CD4-positive, alpha-beta T cell treated with Interleukin-17A for 4 hours (primary cell): ENCODE results near the gene PDLIM4.

Experiments used
- DNase-seq: peaks from one replicate; pipeline ENCODE4 v3.0.0-alpha.2; 2020; ENCODE audit warnings: mixed read lengths

Gene PDLIM4

DNA sequence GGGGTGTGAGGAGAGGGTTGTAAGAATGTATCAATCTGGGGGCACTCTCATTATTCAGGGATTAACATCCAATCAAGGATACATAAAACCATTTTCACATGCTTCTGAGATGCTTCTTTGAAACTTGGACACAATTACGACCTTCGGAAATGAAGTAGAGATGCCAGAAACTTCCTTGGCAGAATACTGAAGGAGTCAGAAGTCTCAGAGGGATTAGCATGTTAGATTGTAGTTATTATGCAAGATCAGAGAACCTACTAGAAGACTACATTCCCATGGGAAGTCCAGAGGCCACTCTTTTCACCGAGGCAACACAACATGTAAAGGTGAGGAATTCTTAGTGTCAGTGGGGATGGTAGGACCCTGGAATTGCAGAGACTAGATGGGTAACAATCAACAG is 31.6 kb downstream of the PDLIM4 start:
- DNase-seq = no peak

DNA sequence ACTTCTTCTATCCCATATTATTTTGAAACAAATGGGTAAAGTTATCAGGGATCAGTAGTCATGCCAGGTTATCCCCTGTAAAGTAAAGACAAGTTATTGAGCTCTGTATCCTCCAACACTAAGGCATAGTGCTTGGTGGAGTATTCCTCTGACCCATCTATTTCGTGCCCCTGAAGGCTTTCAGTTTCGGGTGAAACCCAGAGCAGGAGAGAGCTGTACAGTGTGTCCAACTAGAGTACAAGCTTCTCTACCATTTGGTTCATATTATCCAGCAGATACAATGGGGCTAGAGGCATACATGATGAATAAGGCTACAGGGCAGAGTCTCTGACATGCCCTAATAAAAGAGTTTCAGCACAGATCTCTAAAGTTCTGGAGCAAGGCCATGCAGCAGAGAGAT is 33.5 kb downstream of the PDLIM4 start:
- no peak for DNase-seq

DNA sequence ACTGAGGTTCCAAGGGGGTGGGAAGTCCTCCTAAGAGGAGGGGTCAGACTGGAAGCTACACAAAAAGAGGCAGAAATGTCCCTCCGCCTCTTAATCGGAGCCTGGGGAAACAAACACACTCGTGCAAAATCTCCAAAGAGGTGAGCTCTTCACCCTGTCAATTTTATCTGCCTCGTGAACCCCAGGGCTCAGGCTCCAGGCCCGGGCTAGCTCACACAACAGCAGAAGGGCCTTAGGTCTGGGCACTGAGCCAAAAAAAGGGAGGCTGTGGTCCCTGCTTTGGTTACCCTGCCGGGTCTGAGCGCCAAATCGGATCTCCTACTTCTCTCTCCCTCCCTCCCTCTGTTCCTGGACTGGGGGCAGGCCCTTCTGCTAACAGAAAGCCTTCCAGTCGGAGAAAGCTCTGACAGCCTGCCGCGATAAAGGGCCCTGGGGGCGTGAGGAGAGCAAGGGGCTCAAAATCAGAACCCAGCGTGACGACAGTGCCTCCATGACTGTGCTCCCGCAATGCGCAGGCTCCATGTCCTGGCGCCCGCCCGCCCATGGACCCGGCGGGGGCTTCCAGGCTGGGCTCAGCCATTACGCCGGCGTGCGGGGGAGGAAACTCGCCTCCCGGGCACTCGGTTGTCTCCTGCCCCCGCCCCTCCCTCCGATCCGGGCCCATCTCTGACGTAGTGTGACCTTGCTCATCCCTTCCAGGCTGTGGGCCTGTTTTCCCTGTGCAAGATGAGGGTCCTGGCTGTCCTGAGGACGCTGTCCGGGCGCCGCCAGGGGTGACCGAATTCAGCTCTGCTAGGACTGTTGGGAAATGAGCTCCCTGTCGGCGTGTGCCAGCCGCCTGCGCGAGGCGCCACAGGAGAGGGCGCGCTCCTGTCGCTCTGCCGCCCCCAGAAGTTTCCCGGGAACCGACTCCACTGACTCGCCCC is 35.8 kb downstream of the PDLIM4 start:
- peak; percentile 64 for DNase-seq

DNA sequence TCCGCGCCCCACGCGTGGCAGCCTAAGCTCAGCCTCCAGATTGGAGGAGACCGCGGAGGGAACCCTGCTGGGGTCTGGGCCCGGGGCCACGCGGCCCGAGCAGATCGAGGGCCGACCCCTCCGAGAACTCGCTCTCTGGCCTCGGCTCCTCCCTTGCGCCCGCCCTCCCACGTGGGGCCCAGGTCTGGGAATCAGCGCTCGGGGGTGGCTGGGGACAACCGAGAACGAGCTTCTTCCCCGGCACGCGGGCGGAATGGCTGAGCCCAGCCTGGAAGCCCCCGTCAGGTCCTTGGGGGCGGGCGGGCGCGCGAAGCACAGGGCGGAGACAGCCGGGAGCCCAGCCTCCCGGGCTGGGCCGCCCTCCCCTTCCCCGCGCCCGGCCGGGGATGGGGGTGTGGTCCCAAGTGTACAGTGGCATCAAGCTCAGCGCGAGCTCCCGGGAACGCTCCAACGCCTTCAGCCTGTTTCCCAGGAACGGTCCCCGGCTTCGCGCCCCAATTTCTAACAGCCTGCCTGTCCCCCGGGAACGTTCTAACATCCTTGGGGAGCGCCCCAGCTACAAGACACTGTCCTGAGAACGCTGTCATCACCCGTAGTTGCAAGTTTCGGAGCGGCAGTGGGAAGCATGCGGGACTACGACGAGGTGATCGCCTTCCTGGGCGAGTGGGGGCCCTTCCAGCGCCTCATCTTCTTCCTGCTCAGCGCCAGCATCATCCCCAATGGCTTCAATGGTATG is 36.7 kb downstream of the PDLIM4 start, which contains the start of gene SLC22A4:
TSS of gene SLC22A4 (plus strand) at position 403 of the 736 bp plus-strand sequence. CDS start at position 626, 223 bp downstream.
- DNase-seq = peak; percentile 70

DNA sequence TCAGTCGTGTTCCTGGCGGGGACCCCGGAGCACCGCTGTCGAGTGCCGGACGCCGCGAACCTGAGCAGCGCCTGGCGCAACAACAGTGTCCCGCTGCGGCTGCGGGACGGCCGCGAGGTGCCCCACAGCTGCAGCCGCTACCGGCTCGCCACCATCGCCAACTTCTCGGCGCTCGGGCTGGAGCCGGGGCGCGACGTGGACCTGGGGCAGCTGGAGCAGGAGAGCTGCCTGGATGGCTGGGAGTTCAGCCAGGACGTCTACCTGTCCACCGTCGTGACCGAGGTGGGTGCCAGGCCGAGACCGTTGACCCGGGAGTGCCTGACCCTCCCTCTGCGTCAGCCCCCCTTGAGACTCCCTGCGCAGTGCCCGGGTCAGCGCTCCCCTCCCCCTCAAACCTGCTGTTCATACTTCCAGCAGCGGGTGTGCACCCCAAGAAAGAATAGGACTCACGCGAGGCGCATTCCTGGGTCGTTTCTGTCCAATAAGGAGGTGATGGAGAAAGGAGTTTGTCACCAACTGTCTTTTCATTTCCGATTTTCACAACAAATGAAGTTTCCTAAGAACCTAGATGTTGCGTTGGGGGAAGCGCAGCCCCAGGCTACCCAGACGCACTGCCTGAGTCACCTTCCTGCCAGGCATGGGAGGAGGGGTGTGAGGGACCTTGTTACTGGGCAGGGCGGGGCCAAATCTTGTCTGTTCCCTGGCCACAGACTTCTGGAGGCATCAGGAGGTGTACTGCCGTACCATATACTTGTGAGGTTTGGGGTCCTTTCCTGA is 37.4 kb downstream of the PDLIM4 start:
- DNase-seq = peak; percentile 83

DNA sequence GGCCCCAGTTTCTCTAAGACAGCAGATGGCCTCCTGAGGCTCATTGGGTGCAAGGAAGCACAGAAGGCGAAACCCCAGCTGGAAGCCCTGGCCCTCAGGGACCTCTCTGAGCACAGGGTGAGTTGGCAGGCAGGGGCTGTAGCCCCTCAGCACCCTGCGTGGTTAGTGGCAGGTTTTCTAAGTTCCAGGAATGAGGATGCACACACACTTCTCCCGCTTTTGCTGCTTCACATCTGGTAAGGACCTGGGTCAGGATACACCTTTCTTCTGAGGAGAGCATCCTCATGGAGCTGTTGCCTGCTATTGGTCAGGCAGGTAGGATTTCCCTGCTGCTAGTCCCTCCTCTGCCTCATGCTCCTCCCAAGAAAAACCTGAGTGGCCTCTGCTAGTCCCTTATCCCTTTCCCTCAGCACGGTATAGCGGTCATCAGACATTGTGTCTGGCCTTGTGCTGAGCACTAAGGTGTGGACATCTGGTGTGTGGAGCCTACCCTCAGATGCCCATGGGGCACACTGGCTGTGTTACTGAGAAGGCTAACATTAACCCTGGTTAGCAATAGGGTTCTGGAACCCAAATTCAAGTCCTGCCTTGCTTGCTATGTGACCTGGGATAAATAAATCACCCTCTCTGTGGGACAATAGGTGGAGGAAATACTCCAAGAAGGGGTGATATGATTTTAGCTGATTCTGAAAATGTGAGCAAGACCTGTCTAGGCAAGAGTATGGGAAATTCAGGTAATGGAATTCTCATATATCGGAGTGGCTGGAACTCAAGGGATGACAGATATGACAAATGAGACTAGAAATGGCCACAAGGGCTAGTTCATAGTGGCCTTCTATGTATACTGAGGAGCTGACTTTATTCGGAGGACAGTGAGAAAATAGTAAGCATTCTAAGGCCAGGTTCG is 38.3 kb downstream of the PDLIM4 start:
- no peak for DNase-seq

DNA sequence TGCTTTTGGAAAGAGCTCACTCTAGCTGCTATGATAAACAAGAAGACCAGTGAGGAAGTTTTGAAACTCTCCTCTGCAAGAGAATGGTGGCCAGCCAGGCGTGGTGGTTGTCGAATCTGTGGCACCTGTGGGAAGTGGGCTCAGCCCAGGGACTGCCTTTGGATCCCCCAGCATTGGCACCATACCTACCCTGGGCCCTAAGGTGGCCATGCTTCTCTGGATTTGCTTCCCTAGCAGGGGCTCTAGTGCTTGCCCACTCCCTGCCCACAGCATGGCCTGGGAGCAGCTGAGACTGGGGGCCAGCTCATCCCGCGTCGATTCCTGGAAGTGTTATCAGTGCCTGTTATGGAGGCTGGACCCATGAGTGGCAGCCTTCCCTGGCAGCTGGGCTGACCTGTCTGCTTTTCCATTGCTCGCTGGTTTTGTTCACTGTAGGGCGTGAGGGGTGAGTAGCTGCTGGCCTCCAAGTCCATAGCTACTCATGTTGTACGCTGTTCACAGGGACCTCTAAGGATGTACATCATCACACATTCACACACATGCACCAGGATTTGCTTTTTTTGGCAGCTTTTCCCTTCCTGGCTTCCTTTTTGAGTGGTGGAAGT is 39.0 kb downstream of the PDLIM4 start:
- DNase-seq = no peak

DNA sequence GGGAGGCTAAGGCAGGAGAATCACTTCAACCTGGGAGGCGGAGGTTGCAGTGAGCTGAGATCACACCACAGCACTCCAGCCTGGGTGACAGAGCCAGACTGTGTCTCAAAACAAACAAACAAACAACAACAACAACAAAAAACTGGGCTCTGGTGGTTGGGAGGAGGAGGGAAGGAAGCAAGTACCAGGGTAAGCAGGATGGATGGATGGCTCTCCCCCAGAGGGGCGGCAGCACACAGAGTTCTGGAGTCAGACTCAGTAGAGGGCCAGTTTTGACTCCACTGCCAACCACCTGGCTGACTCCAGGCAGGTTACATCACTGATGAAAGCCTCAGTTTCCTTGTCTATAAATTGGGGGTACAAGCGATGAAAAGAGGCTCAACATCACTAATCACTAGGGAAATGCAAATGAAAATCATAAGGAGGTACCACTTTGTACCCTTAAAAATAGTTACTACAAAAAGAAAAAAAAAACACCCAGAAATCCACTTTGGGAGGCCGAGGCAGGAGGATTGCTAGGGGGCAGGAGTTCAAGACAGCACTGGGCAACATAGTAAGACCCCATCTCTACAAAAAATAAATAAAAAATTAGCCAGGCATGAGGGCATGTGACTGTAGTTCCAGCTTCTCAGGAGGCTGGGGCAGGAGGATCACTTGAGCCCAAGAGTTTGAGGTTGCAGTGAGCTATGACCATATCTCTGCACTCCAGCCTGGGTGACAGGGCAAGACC is 39.9 kb downstream of the PDLIM4 start:
- DNase-seq = no peak

DNA sequence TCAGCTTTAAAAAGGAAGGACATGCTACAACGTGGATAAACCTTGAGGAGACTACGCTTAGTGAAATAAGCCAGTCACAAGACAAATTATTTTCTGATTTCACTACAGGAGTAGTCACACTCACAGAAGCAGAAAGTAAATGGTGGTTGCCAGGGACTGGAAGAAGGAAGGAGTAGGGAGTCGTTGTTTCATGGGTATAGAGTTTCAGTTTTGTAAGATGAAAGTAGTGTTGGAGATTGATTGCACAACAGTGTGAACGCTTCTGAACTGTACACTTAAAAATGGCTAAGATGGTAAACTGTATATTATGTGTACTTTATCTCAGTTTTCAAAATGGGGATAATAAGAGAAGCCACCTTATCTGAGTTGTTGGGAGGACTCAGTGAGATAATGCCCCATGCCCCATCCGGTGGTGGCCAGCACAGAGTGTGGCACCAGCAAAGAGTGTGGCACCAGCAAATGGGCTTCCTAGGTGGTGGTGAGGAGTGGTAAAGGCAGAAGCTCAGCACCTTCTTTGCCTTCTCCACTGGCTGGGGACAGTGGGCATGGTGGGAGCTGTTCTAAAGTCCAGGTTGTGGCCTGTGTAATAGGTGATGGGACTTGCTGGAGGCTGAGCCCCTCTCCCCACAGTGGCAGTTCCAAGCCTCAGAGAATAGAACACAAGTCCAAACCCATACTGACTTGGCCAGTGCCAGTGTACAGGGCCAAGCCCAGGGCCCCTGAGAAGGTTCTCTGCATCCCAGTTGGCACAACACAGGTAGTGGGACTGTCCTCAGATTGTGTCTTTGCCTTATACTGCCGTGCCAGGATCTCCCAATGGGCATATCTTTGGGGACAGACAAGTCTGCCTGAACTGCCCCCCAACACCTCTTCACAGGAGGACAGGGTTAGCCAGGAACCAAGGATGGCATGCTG is 41.1 kb downstream of the PDLIM4 start:
- no peak for DNase-seq

DNA sequence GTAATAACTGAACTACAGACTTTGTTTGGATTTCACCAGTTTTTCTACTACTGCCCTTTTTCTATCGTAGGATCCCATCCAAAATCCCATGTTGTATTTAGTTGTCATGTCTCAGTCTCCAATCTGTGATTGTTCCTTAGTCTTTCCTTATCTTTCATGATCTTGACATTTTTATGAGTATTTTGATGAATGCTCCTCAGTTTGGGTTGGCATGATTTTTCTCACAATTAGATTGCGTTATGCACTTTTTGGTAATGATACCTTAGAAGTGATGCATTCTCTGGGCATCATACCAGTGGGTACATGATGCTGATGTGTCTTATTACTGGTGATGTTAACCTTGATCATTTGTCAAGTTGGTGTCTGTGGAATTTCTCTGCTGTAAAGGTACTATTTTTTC is 42.4 kb downstream of the PDLIM4 start:
- no peak for DNase-seq

DNA sequence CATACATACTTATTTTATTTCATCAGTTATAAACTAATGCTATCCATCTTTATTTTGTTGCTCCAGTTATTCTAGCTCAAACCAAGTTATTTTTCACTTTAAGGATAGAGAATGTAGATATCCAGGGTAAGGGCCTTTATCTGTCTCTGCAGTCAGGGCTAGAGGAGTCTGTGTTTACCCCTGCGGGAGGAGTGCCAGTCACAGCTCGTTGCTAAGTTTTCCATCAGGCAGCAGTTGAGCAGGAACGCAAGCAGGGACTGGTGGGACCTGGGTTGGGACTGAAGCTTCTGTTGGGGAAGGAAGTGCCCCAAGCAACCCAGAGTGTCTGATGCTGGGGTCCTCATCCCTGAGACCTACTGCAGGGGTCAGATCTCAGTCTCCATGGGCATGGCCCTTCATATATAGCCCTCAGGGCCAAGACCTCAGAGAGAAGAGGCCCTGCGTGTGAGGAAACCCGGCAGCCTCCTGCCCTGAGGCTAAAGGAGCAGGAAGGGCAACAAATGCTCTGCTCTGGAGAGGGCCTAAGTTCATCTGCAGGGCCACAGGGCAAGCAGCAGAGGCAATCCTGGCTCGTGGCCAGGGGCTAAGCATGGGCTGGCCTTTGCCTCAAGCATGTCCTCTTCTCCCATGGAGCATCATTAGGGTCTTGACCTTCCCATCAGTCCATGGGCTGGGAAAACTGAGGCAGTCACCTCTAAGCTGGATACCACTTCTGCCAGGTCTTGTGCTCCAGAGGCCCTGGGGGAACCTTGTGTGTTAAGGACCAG is 43.3 kb downstream of the PDLIM4 start:
- no peak for DNase-seq

DNA sequence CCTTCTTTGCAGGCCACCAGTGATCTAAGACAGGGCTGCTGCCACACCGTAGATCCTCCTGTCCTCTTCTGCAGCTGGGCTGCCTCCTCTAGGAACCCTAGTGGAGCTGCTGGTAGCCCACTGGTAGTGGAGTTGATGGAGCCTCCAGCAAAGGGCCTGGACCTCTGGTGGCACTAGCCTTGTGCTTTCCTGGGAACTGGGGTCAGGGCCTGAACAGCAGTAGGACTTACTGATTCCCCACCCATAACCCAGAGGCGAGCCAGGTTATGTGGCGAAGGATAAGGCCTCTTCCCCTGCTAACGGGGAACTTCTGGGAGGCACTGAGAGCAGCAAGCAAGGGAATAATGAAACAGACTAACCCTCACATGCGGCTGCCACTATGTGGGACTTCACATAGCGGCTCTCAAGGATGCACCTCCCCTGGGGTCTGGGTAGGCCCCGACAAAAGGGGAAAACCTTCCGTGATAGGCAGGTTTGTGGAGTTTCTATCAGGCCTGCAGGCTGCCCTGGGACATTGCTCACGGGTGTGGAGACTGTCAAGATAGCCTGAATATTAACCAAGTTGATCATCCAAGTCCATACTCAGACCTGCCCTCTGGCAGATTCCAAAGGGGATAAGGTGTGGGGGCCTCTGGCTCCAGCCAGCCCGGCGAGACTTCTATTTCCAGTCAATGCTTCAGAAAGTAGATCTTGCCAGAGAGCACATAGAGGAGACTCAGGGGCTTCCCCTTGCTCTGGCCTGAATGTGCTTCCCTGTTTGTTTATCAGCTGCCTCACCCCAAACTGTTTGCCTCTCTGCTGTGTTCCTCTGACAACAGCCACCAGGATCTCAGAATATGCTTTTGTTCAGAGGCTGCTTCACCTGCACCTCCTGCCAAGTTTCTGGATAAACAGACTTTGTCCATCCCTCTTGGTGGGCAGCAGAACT is 44.1 kb downstream of the PDLIM4 start:
- no peak for DNase-seq

DNA sequence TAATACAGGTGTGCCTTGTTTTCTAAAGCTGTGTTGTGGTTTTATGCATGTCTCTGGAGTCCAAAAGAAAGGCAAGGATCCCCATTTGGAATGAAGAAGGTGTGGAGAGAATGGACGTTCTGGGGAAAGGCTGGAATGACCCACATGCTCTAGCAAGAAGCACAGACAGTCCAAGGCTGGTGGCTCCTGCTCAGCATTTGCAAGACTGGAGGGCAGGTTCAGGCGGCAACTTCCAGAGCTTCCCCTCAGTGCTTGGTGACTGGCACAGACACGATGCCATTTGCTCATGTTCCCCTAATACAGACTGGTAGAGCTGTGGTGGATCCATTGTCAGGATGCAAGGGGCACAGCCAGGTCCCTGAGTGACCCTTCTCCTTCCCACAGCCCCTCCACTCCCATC is 44.9 kb downstream of the PDLIM4 start:
- DNase-seq = no peak

DNA sequence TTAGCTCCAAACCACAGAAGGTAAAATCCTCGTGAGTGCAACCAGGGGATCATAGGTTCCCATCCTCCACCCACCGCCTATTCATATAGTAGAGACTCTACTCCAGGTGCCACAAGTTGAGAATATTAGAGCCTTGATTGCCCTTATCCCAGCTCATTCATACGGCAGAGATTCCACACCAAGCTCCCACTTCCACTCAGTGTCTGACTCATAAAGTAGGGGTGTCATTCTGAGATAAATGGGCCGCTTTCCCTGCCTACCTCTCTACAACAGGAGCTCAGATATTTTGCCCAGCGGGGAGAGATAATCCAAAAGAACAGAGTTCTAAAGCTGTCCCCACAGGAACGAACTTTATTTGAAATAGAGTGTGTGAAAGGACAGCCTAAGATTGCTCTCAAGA is 46.1 kb downstream of the PDLIM4 start:
- no peak for DNase-seq

DNA sequence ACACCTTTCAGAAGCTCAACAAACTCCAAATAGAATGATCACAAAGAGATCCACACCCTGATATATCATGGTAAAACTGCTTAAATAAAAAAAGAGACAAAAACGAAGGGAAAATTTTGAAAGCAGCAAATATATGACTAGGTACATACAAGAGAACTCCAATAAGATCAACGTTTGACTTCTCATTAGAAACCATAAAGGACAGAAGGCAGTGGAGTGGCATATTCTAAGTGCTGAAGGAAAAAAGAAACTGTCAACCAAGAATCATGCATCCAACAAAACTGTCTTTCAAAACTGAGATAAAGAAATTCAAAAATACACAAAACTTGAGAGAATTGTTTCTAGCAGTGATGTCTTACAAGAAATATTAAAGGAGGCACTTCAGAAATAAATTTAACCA is 47.9 kb downstream of the PDLIM4 start:
- DNase-seq = no peak

DNA sequence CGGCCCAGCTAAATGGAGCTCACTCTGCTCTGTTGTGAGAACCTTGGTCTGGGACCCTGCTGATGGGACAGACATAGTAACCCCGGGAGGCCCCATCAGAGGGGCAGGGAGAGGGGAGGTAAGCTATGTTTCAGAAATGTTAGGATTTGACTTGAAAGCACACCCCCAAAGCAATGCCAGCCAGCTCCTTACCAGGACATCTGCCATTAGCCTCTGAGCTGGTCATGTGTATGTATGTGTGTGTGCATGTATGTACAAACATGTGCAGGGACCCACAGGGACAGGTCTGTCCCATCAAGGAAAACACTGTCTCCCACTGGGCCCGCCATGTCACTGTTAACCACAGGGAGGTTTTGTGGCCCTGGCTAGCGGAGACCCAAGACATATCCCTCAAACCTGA is 51.2 kb downstream of the PDLIM4 start:
- no peak for DNase-seq

DNA sequence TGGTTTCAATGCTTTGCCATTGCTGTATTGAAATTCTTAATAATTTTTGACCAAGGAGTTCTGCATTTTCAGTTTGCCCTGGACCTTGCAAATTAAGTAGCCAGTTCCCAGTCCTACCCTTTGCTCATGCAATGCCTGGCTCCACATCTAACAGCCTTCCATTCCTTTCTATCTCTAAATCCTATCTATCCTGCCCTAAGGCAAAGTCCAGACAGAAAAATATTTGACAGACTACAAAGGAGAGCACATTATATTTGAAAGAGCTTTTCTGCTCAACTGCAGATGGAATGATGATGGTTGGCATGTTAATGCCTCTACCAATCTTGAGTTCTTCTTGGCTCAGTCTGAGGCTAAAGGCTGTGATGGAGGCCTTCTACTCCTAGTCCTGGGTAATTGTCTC is 52.2 kb downstream of the PDLIM4 start:
- no peak for DNase-seq
